ENCODE data around the gene RAB14.

Gene RAB14

GRCh38 chr9:121201738-121202533, at the start of gene RAB14:
TSS of gene RAB14 (minus strand) at chr9:121201869. CDS start at chr9:121193412, 8,457 bp downstream.
- DNase-seq (ENCODE audit: low read depth in 2 of 2): peak; percentile 95 to 96

- DNase-seq (ENCODE audit: low read depth in 2 of 2): no peak
These were observed 47.9 kb upstream of the RAB14 start for GRCh38 chr9:121249563-121249962.

GRCh38 chr9:121246821-121247561, 45.3 kb upstream of the RAB14 start:
- DNase-seq (ENCODE audit: low read depth in 2 of 2): peak; percentile 76 to 79

- DNase-seq (ENCODE audit: low read depth in 2 of 2): no peak
These were observed 41.3 kb upstream of the RAB14 start for GRCh38 chr9:121242959-121243346.

- DNase-seq (ENCODE audit: low read depth in 2 of 2): no peak
These were observed 40.7 kb upstream of the RAB14 start for GRCh38 chr9:121242219-121242958.

- peak in 1 of 2 experiments; percentile 26 for DNase-seq (ENCODE audit: low read depth in 2 of 2)
These were observed 38.9 kb upstream of the RAB14 start for GRCh38 chr9:121240472-121241135.

GRCh38 chr9:121239851-121240250, 38.2 kb upstream of the RAB14 start:
- no peak for DNase-seq (ENCODE audit: low read depth in 2 of 2)

- no peak for DNase-seq (ENCODE audit: low read depth in 2 of 2)
These were observed 37.4 kb upstream of the RAB14 start for GRCh38 chr9:121239071-121239470.

- no peak for DNase-seq (ENCODE audit: low read depth in 2 of 2)
These were observed 36.2 kb upstream of the RAB14 start for GRCh38 chr9:121237916-121238315.

GRCh38 chr9:121235512-121235911, 33.8 kb upstream of the RAB14 start:
- DNase-seq (ENCODE audit: low read depth in 2 of 2): no peak

GRCh38 chr9:121234832-121235161, 33.1 kb upstream of the RAB14 start:
- DNase-seq (ENCODE audit: low read depth in 2 of 2): no peak

GRCh38 chr9:121233906-121234831, 32.5 kb upstream of the RAB14 start:
- no peak for DNase-seq (ENCODE audit: low read depth in 2 of 2)

GRCh38 chr9:121232251-121232650, 30.6 kb upstream of the RAB14 start:
- no peak for DNase-seq (ENCODE audit: low read depth in 2 of 2)

- DNase-seq (ENCODE audit: low read depth in 2 of 2): peak in 1 of 2 experiments; percentile 28
These were observed 28.6 kb upstream of the RAB14 start for GRCh38 chr9:121230256-121230655.

GRCh38 chr9:121227862-121228261, 26.2 kb upstream of the RAB14 start:
- DNase-seq (ENCODE audit: low read depth in 2 of 2): no peak

- DNase-seq (ENCODE audit: low read depth in 2 of 2): no peak
These were observed 24.5 kb upstream of the RAB14 start for GRCh38 chr9:121226175-121226574.

GRCh38 chr9:121225240-121225639, 23.6 kb upstream of the RAB14 start:
- no peak for DNase-seq (ENCODE audit: low read depth in 2 of 2)

GRCh38 chr9:121222524-121223171, 21.0 kb upstream of the RAB14 start:
- DNase-seq (ENCODE audit: low read depth in 2 of 2): peak in 1 of 2 experiments; percentile 26

- DNase-seq (ENCODE audit: low read depth in 2 of 2): no peak
These were observed 20.0 kb upstream of the RAB14 start for GRCh38 chr9:121221664-121222055.

- no peak for DNase-seq (ENCODE audit: low read depth in 2 of 2)
These were observed 19.5 kb upstream of the RAB14 start for GRCh38 chr9:121220996-121221663.

Measured in fibroblast of skin of left biceps (primary cell).